KMS-11 (cell line): ENCODE measurements around the gene KLHL26.

Source experiments
- H2AFZ ChIP-seq: fragments of 200-600 bp; sonication (generic); 2 replicates; pipeline ENCODE4 v1.6.1; 2016; ENCODE audit warnings: antibody characterized with exemption, mixed run types, low read depth
- H3K27ac ChIP-seq: fragments of 200-600 bp; sonication (generic); 2 replicates; pipeline ENCODE4 v1.6.1; 2016; ENCODE audit warnings: mild to moderate bottlenecking, mixed run types
- H3K27me3 ChIP-seq: fragments of 200-600 bp; sonication (generic); 2 replicates; pipeline ENCODE4 v1.6.1; 2017; ENCODE audit warnings: mild to moderate bottlenecking, low read depth, mixed run types, moderate library complexity; ENCODE audit not compliant: insufficient read depth
- H3K36me3 ChIP-seq: fragments of 200-600 bp; sonication (generic); 2 replicates; pipeline ENCODE4 v1.6.1; 2017; ENCODE audit warnings: mild to moderate bottlenecking, mixed run types; ENCODE audit not compliant: insufficient read depth
- H3K4me1 ChIP-seq: fragments of 200-600 bp; sonication (generic); 2 replicates; pipeline ENCODE4 v1.6.1; 2016; ENCODE audit warnings: mild to moderate bottlenecking, low read depth, mixed run types; ENCODE audit not compliant: poor library complexity, severe bottlenecking
- H3K4me2 ChIP-seq: fragments of 200-600 bp; sonication (generic); 2 replicates; pipeline ENCODE4 v1.7.0; 2016; ENCODE audit warnings: mild to moderate bottlenecking, mixed run types
- H3K4me3 ChIP-seq: fragments of 200-600 bp; sonication (generic); IDR thresholded peaks from 2 replicates; pipeline ENCODE4 v1.6.1; 2017; ENCODE audit warnings: low read depth, low read length, mixed read lengths; ENCODE audit not compliant: insufficient read depth
- H3K79me2 ChIP-seq: fragments of 200-600 bp; sonication (generic); 2 replicates; pipeline ENCODE4 v1.6.1; 2016; ENCODE audit warnings: low read depth, mixed run types; ENCODE audit not compliant: insufficient read depth
- H3K9ac ChIP-seq: fragments of 200-600 bp; sonication (generic); 2 replicates; pipeline ENCODE4 v1.6.1; 2016; ENCODE audit warnings: mild to moderate bottlenecking, mixed run types
- H4K20me1 ChIP-seq: fragments of 200-600 bp; sonication (generic); 2 replicates; pipeline ENCODE4 v1.6.1; 2016; ENCODE audit warnings: mild to moderate bottlenecking, mixed run types; ENCODE audit not compliant: insufficient read depth
- CTCF ChIP-seq: fragments of 200-600 bp; sonication (generic); conservative IDR thresholded peaks from 2 replicates; pipeline ENCODE4 v1.6.1; 2017; ENCODE audit warnings: low read depth, mild to moderate bottlenecking, antibody characterized with exemption, low read length, moderate library complexity, mixed read lengths

Gene KLHL26

DNA sequence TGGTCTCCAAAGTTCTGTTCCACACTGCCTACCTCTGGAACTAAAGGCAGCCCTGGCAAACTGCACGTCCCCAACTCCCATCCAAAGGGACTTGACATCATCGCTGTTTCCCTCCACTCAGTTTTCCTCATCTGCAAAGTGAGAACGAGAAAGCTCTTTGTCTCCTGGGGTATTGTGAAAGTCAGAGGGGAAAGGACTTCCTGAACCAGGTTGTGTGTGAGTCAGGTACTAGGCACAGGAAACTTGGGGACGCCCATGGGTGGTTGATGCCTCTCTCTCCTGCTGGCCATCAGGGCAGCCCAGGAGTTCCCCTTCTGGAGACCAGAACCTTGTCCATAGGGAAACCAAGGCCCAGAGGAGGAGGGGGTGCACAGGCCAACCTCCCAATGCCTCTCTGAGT is 35.0 kb upstream of the KLHL26 start:
- Histone ChIP-seq H3K79me2 (no peaks in the 10 kb centered on the region), H3K36me3 (no peaks in the 10 kb centered on the region), H3K4me2 (no peak overlapping the region), H3K4me3 (no peak overlapping the region), H3K9ac (no peak overlapping the region), H2AFZ (no peak overlapping the region), H3K4me1 (no peaks in the 10 kb centered on the region), H3K27ac (no peak overlapping the region), H3K27me3 (peaks cover 77% of the 10 kb centered on the region), H4K20me1 (no peaks in the 10 kb centered on the region)
- no peak for TF ChIP-seq CTCF

DNA sequence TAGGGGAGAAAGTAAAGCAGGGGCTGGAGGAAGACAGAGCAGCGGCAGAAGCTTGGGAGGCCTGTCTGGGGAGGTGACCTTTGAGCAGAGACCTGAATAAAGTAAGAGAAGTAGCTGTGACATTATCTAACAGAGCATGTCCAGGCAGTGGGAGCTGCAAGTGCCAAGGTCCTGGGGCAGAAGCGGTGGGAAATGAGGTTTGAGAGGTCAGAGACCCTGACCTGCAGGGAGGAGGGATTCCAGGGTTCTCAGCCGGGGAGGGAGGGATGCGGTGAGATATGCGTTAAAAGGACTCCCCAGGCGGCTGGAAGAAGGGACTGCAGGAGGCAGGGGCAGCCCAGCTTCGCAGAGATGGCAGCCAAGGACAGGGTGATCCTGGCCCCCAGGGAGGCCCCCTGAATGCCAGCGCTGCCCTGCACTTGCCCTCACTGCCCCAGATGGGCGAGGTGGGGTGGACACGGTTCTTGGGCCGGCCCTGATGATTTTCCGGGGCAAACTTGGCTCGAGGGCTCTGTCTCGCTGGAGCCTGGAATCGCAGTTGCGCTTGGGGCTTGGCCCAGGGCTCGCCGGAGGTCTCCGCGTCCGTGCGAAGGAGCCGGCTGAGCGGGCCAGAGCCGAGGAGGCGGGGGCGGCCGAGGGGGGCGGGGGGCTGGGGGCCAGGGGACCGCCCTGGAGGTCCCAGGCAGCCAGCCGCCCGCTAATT is 33.4 kb upstream of the KLHL26 start:
- Histone ChIP-seq H3K4me1 (no peaks in the 10 kb centered on the region), H3K79me2 (no peaks in the 10 kb centered on the region), H3K27ac (no peak overlapping the region), H3K27me3 (peaks cover 78% of the 10 kb centered on the region), H2AFZ (no peak overlapping the region), H4K20me1 (no peaks in the 10 kb centered on the region), H3K9ac (no peak overlapping the region), H3K36me3 (no peaks in the 10 kb centered on the region), H3K4me2 (no peak overlapping the region), H3K4me3 (no peak overlapping the region)
- TF ChIP-seq CTCF: no peak; the same call in 1 of the 2 replicates

- no peaks in the 10 kb centered on the region for H3K79me2 ChIP-seq
- H3K4me2 ChIP-seq: no peak overlapping the region
- H3K4me1 ChIP-seq: no peaks in the 10 kb centered on the region
- no peak for TF ChIP-seq CTCF
- H4K20me1 ChIP-seq: no peaks in the 10 kb centered on the region
- H2AFZ ChIP-seq: no peak overlapping the region
- no peak overlapping the region for H3K27ac ChIP-seq
- peaks cover 84% of the 10 kb centered on the region for H3K27me3 ChIP-seq
- H3K9ac ChIP-seq: no peak overlapping the region
- H3K36me3 ChIP-seq: no peaks in the 10 kb centered on the region
- no peak overlapping the region for H3K4me3 ChIP-seq
Observed at GRCh38 chr19:18603958-18604819, 32.6 kb upstream of the KLHL26 start.

DNA sequence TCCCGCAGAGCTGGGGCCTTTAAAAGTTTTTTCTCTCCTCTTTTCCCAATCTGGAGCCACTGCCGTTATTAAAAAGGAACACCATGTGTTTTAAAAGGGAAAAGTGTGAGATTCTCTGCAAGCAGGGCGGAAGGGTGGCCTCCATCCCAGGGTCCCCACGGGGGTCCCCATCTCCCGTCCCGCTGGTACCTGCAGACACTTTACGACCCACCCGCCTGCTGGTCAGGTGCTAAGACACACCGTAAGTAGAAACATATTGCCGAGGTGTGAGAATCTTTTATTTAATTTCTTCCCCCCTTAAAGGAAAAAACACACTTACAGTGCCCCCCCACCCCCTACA is 32.0 kb upstream of the KLHL26 start:
- no peaks in the 10 kb centered on the region for H3K4me1 ChIP-seq
- H3K4me2 ChIP-seq: no peak overlapping the region
- no peaks in the 10 kb centered on the region for H3K79me2 ChIP-seq
- peaks cover 85% of the 10 kb centered on the region for H3K27me3 ChIP-seq
- no peak for TF ChIP-seq CTCF
- H3K27ac ChIP-seq: no peak overlapping the region
- H3K36me3 ChIP-seq: no peaks in the 10 kb centered on the region
- H3K9ac ChIP-seq: no peak overlapping the region
- no peaks in the 10 kb centered on the region for H4K20me1 ChIP-seq
- H3K4me3 ChIP-seq: no peak overlapping the region
- H2AFZ ChIP-seq: no peak overlapping the region
